ENCODE measurements around the gene BNIP1. TPM values are rescaled to one million over a fixed set of nuclear protein-coding genes. Genes with fewer than 3 reads are reported as not detected.

BNIP1 gene
- total and polyA plus RNA-seq, 2 of the 4 experiments (the other 2 are of a cell fraction): 24.3 to 35.3 TPM

GRCh38 chr5:173144200-173145176, at the start of gene BNIP1 (continued):
- TF ChIP-seq MAFK (IDR thresholded peaks at IDR 0.05; ENCODE audit: low read depth, low read length) (peak; percentile 16; the same call in 1 of the 2 replicates), CTCF (conservative IDR thresholded peaks at IDR 0.05; ENCODE audit: low read depth, low read length) (peak; percentile 99), MAZ (IDR thresholded peaks at IDR 0.05; ENCODE audit: borderline replicate concordance, low read depth, low read length) (peak; percentile 97), RCOR1 (IDR thresholded peaks at IDR 0.05; ENCODE audit: insufficient replicate concordance, low read length) (peak; percentile 48)
